Neural cell (in vitro differentiated cells): ENCODE measurements around the gene SHB.

Experiments used
- CTCF ChIP-seq: fragments of 450-650 bp; IDR thresholded peaks from 2 replicates; pipeline ENCODE4 v1.5.1; 2014; ENCODE audit warnings: antibody characterized with exemption, mild to moderate bottlenecking, moderate library complexity; ENCODE audit not compliant: poor library complexity, severe bottlenecking
- EZH2 ChIP-seq: fragments of 200-600, 300-800 bp; shearing (Covaris generic), sonication (generic); IDR thresholded peaks from 2 replicates; pipeline ENCODE4 v1.6.1; 2014; ENCODE audit warnings: antibody characterized with exemption, low read length, borderline replicate concordance, mild to moderate bottlenecking; ENCODE audit not compliant: insufficient read depth, poor library complexity, severe bottlenecking
- POLR2AphosphoS5 ChIP-seq: IDR thresholded peaks from 2 replicates; pipeline ENCODE4 v1.6.1; 2012

- TF ChIP-seq CTCF (no peak), POLR2AphosphoS5 (no peak), EZH2 (no peak)
These were observed 104.3 kb downstream of the SHB start for GRCh38 chr9:37964740-37965081.
